HepG2 (cell line): Measurements from ENCODE around the gene FNDC3B. TPM values are rescaled to one million over a fixed set of nuclear protein-coding genes. Genes with fewer than 3 reads are reported as not detected.

Experiments used
- ARID4A ChIP-seq: sonication (generic); formaldehyde crosslinking; IDR thresholded peaks from 2 replicates; pipeline ENCODE4 v1.5.0; 2020; ENCODE audit warnings: mild to moderate bottlenecking, missing genetic modification reagents, borderline replicate concordance
- ATF4 ChIP-seq, 2 experiments: fragments of 450-650 bp in 1 of 2; sonication (generic) in 1 of 2; formaldehyde crosslinking; IDR thresholded peaks; 2 replicates each; pipeline versions ENCODE4 v1.5.0 to v1.8.0; 2020 to 2022; ENCODE audit warnings: mild to moderate bottlenecking in 1 of 2, missing genetic modification reagents in 1 of 2
- DPF2 ChIP-seq: sonication (generic); formaldehyde crosslinking; IDR thresholded peaks from 2 replicates; pipeline ENCODE4 v1.4.0; 2020; ENCODE audit warnings: mild to moderate bottlenecking, low read depth, missing genetic modification reagents, borderline replicate concordance
- FOXK2 ChIP-seq: fragments of 450-650 bp; IDR thresholded peaks from 2 replicates; pipeline ENCODE4 v1.6.1; 2016
- HOXD1 ChIP-seq: sonication (generic); formaldehyde crosslinking; IDR thresholded peaks from 2 replicates; pipeline ENCODE4 v1.5.0; 2020; ENCODE audit warnings: missing genetic modification reagents
- KDM5B ChIP-seq: sonication (generic); formaldehyde crosslinking; IDR thresholded peaks from 2 replicates; pipeline ENCODE4 v1.4.0; 2020; ENCODE audit warnings: missing genetic modification reagents, mild to moderate bottlenecking, borderline replicate concordance
- KLF16 ChIP-seq, 2 experiments: sonication (generic) in 1 of 2; formaldehyde crosslinking in 1 of 2; IDR thresholded peaks; 2 replicates each; pipeline versions ENCODE4 v1.6.1 to v1.8.0; 2016 to 2023; ENCODE audit warnings: missing genetic modification reagents in 2 of 2, missing compliant biosample characterization in 1 of 2
- NCOA2 ChIP-seq: sonication (generic); formaldehyde crosslinking; IDR thresholded peaks from 2 replicates; pipeline ENCODE4 v1.8.0; 2022; ENCODE audit warnings: inconsistent platforms
- PPARG ChIP-seq: conservative IDR thresholded peaks from 2 replicates; pipeline ENCODE4 v1.6.1; 2016; ENCODE audit warnings: missing biosample characterization, missing genetic modification reagents
- PTBP1 ChIP-seq: fragments of 200-400 bp; formaldehyde crosslinking; IDR thresholded peaks from 2 replicates; pipeline ENCODE4 v1.6.1; 2018; ENCODE audit warnings: low read length, low read depth; ENCODE audit not compliant: poor library complexity, severe bottlenecking
- RCOR2 ChIP-seq: IDR thresholded peaks from 2 replicates; pipeline ENCODE4 v1.6.1; 2016; ENCODE audit warnings: missing biosample characterization, missing genetic modification reagents
- RERE ChIP-seq: IDR thresholded peaks from 2 replicates; pipeline ENCODE4 v1.6.1; 2016; ENCODE audit warnings: low read depth, missing genetic modification reagents, missing compliant biosample characterization
- SIX1 ChIP-seq: sonication (generic); formaldehyde crosslinking; IDR thresholded peaks from 2 replicates; pipeline ENCODE4 v1.4.0; 2020; ENCODE audit warnings: missing genetic modification reagents, borderline replicate concordance
- SSRP1 ChIP-seq: IDR thresholded peaks from 2 replicates; pipeline ENCODE4 v1.6.1; 2016; ENCODE audit warnings: control low read depth
- TEF ChIP-seq: sonication (generic); formaldehyde crosslinking; IDR thresholded peaks from 2 replicates; pipeline ENCODE4 v1.5.0; 2020; ENCODE audit warnings: missing genetic modification reagents
- ZMAT3 ChIP-seq: sonication (generic); formaldehyde crosslinking; conservative IDR thresholded peaks from 2 replicates; pipeline ENCODE4 v1.7.0; 2021; ENCODE audit warnings: missing genetic modification reagents
- ZNF563 ChIP-seq: sonication (generic); formaldehyde crosslinking; IDR thresholded peaks from 2 replicates; pipeline ENCODE4 v1.8.0; 2022; ENCODE audit warnings: mild to moderate bottlenecking, moderate library complexity, missing genetic modification reagents
- ZNF703 ChIP-seq: sonication (generic); formaldehyde crosslinking; IDR thresholded peaks from 2 replicates; pipeline ENCODE4 v1.5.1; 2020; ENCODE audit warnings: missing genetic modification reagents, mild to moderate bottlenecking, moderate library complexity, borderline replicate concordance
- ZZZ3 ChIP-seq: sonication (generic); formaldehyde crosslinking; IDR thresholded peaks from 2 replicates; pipeline ENCODE4 v1.4.0; 2020; ENCODE audit warnings: missing genetic modification reagents, mild to moderate bottlenecking, borderline replicate concordance
- polyA plus RNA-seq, 8 experiments: library from polyadenylated mRNA; depleted of rRNA in 3 of 8; stranded (reverse) in 7 of 8; unstranded in 1 of 8; fragments of >200 nt; fragmentation: Illumina TruSeq in 4 of 8; extraction: Trizol in 4 of 8; gene quantifications; 2 replicates each; pipeline versions ENCODE4 v1.2.1 to v1.2.3, GENCODE V29; 2011 to 2016; ENCODE audit warnings: low read depth in 4 of 8, missing spikeins in 1 of 8, mixed read lengths in 1 of 8; ENCODE audit not compliant: insufficient read depth in 1 of 8
- total RNA-seq, 5 experiments: library from RNA; depleted of rRNA; stranded (reverse); fragments of >200 nt; fragmentation: Illumina TruSeq; extraction: Trizol; gene quantifications; 2 replicates each; pipeline ENCODE4 v1.2.3, GENCODE V29; 2016; ENCODE audit warnings: low read depth in 1 of 5

The FNDC3B gene
- total and polyA plus RNA-seq, 2 of the 13 experiments (the other 11 are each of a cell fraction or from before 2014, with no cell fraction given) = 74.8 to 103 TPM

- TF ChIP-seq RERE (CRISPR knock-in tag) (peak; percentile 71), PPARG (CRISPR knock-in tag) (peak; percentile 79), SSRP1 (peak; percentile 73; the same call in 1 of the 2 replicates), ZNF563 (no peak), ZNF703 (CRISPR knock-in tag) (peak; percentile 47; the same call in 1 of the 2 replicates), FOXK2 (no peak), TEF (CRISPR knock-in tag) (no peak), KLF16 (CRISPR knock-in tag; IDR thresholded peaks at IDR 0.05) (peak in 1 of 2 experiments; percentile 43; a peak in 1 of 4 replicates), ZMAT3 (CRISPR knock-in tag) (no peak), NCOA2 (CRISPR knock-in tag) (peak; percentile 93), RCOR2 (CRISPR knock-in tag) (peak; percentile 41; the same call in 1 of the 2 replicates), KDM5B (no peak), DPF2 (0 out of 2 replicates have a peak, but pooled peaks have one; percentile 54), ZZZ3 (CRISPR knock-in tag) (no peak), HOXD1 (CRISPR knock-in tag) (no peak), PTBP1 (no peak), SIX1 (CRISPR knock-in tag) (peak; percentile 72), ATF4 (CRISPR knock-in tag; IDR thresholded peaks at IDR 0.05) (peak in 1 of 2 experiments; percentile 71; a peak in 1 of 4 replicates), ARID4A (CRISPR knock-in tag) (peak; percentile 23; the same call in 1 of the 2 replicates)
Measured at GRCh38 chr3:172102883-172103310, 63.5 kb downstream of the FNDC3B start (continued).
